SK-N-SH (cell line): Measurements from ENCODE around the gene TAF4. TPM values are rescaled to one million over a fixed set of nuclear protein-coding genes. Genes with fewer than 3 reads are reported as not detected.

Experiments used
- CTCF ChIA-PET: fragments of 300-600, 350-600 bp; formaldehyde crosslinking; extraction: SDS; loops from one replicate; lab custom pipeline; 2021; lab: Yijun Ruan, JAX
- POLR2A ChIA-PET: fragments of 350-600 bp; sonication (Branson Sonifier 250); formaldehyde crosslinking; extraction: SDS; loops from one replicate; lab custom pipeline; 2020; ENCODE audit warnings: antibody characterized with exemption, inconsistent platforms; lab: Yijun Ruan, JAX
- DNase-seq: peaks from one replicate; pipeline ENCODE4 v3.0.0; 2012
- H2AFZ ChIP-seq: fragments of 200-600 bp; sonication (generic); 2 replicates; pipeline ENCODE4 v1.8.1; 2016; ENCODE audit warnings: antibody characterized with exemption, mild to moderate bottlenecking, low read depth
- H3F3A ChIP-seq: fragments of 200-600 bp; sonication (generic); replicated peaks from 2 replicates; pipeline ENCODE3; 2016; ENCODE audit warnings: antibody characterized with exemption, mild to moderate bottlenecking; ENCODE audit not compliant: insufficient read depth
- H3K27ac ChIP-seq, 2 experiments: fragments of 200-500 bp in 1 of 2; fragments of 200-600 bp in 1 of 2; sonication (Bioruptor generic) in 1 of 2; sonication (generic), shearing (Covaris generic) in 1 of 2; 2 replicates each; pipeline versions ENCODE4 v1.5.1 to v1.6.1; 2014 to 2016; ENCODE audit warnings: low read depth in 2 of 2, inconsistent platforms in 1 of 2, low read length in 1 of 2, mild to moderate bottlenecking in 1 of 2, mixed read lengths in 1 of 2
- H3K27me3 ChIP-seq: fragments of 200-600 bp; sonication (generic), shearing (Covaris generic); 2 replicates; pipeline ENCODE4 v1.6.1; 2016; ENCODE audit warnings: mixed run types; ENCODE audit not compliant: insufficient read depth
- H3K36me3 ChIP-seq, 2 experiments: fragments of 200-500 bp in 1 of 2; fragments of 200-600 bp in 1 of 2; sonication (Bioruptor generic) in 1 of 2; sonication (generic) in 1 of 2; replicated peaks in 1 of 2; 2 replicates each; pipeline versions ENCODE3 to v1.5.1; 2014 to 2016; ENCODE audit warnings: low read length in 1 of 2, mild to moderate bottlenecking in 1 of 2; ENCODE audit not compliant: insufficient read depth in 2 of 2, control insufficient read depth in 1 of 2
- H3K4me1 ChIP-seq, 2 experiments: fragments of 200-500 bp in 1 of 2; fragments of 200-600 bp in 1 of 2; sonication (Bioruptor generic) in 1 of 2; sonication (generic), shearing (Covaris generic) in 1 of 2; 2 replicates each; pipeline versions ENCODE4 v1.5.1 to v1.6.1; 2014 to 2016; ENCODE audit warnings: low read depth in 1 of 2, low read length in 1 of 2, mixed run types in 1 of 2; ENCODE audit not compliant: insufficient read depth in 2 of 2, control insufficient read depth in 1 of 2
- H3K4me2 ChIP-seq: fragments of 200-600 bp; sonication (generic), shearing (Covaris generic); 2 replicates; pipeline ENCODE4 v1.6.1; 2017; ENCODE audit warnings: mixed run types
- H3K4me3 ChIP-seq, 2 experiments: fragments of 200-500 bp in 1 of 2; fragments of 200-600 bp in 1 of 2; sonication (Bioruptor generic) in 1 of 2; sonication (generic), shearing (Covaris generic) in 1 of 2; 2 replicates each; pipeline versions ENCODE4 v1.5.1 to v1.8.1; 2014 to 2016; ENCODE audit warnings: low read depth in 2 of 2, inconsistent platforms in 1 of 2, low read length in 1 of 2, mild to moderate bottlenecking in 1 of 2, mixed read lengths in 1 of 2, moderate library complexity in 1 of 2
- H3K79me2 ChIP-seq: fragments of 200-600 bp; sonication (generic); 2 replicates; pipeline ENCODE4 v1.8.1; 2017; ENCODE audit warnings: mild to moderate bottlenecking; ENCODE audit not compliant: insufficient read depth
- H3K9ac ChIP-seq: fragments of 200-600 bp; sonication (generic); 2 replicates; pipeline ENCODE4 v1.6.1; 2017; ENCODE audit warnings: mixed run types
- H3K9me2 ChIP-seq: fragments of 200-600 bp; sonication (generic); 2 replicates; pipeline ENCODE4 v1.6.1; 2017; ENCODE audit warnings: mixed run types
- H3K9me3 ChIP-seq: fragments of 200-600 bp; sonication (generic); 2 replicates; pipeline ENCODE4 v1.6.1; 2017; ENCODE audit warnings: mixed run types, mild to moderate bottlenecking, moderate library complexity
- H4K20me1 ChIP-seq: fragments of 200-600 bp; sonication (generic); 2 replicates; pipeline ENCODE4 v1.6.1; 2017; ENCODE audit warnings: mild to moderate bottlenecking, mixed run types; ENCODE audit not compliant: insufficient read depth
- EP300 ChIP-seq, 2 experiments: IDR thresholded peaks; 2 replicates each; pipeline versions ENCODE4 v1.4.0 to v1.6.1; 2012; ENCODE audit warnings: borderline replicate concordance in 1 of 2, low read depth in 1 of 2, low read length in 1 of 2
- EZH2phosphoT487 ChIP-seq: fragments of 200-600 bp; sonication (generic); IDR thresholded peaks from 2 replicates; pipeline ENCODE4 v1.6.1; 2017; ENCODE audit warnings: low read depth, mixed run types, mild to moderate bottlenecking, antibody characterized with exemption, moderate library complexity, borderline replicate concordance
- FOXM1 ChIP-seq: IDR thresholded peaks from 2 replicates; pipeline ENCODE4 v1.4.0; 2012; ENCODE audit warnings: low read depth, mild to moderate bottlenecking
- GABPA ChIP-seq: IDR thresholded peaks from 2 replicates; pipeline ENCODE4 v1.4.0; 2012; ENCODE audit warnings: low read depth, mild to moderate bottlenecking
- MEF2A ChIP-seq: IDR thresholded peaks from 2 replicates; pipeline ENCODE4 v1.4.0; 2012; ENCODE audit warnings: low read depth, borderline replicate concordance
- POLR2AphosphoS5 ChIP-seq: IDR thresholded peaks from 2 replicates; pipeline ENCODE4 v1.6.1; 2012; ENCODE audit warnings: low read depth, low read length
- RAD21 ChIP-seq: IDR thresholded peaks from 2 replicates; pipeline ENCODE4 v1.6.1; 2012; ENCODE audit warnings: mild to moderate bottlenecking, low read length
- RXRA ChIP-seq: IDR thresholded peaks from 2 replicates; pipeline ENCODE4 v1.4.0; 2012; ENCODE audit warnings: low read depth, mild to moderate bottlenecking, borderline replicate concordance
- WGBS: methylation state at CpG from one replicate; pipeline ENCODE4 v1.1.6; 2017; ENCODE audit warnings: low lambda C conversion rate; 5-methylcytosine and 5-hydroxymethylcytosine counted together
- polyA plus RNA-seq, 3 experiments: library from polyadenylated mRNA; depleted of rRNA; stranded (reverse); fragments of >200 nt; gene quantifications; 2 replicates each; pipeline ENCODE4 v1.2.3, GENCODE V29; 2012
- TF ChIP-seq, protein P1 (sequence below): IDR thresholded peaks from 2 replicates; pipeline ENCODE4 v1.4.0; 2012; ENCODE audit warnings: low read depth, borderline replicate concordance
- TF ChIP-seq, protein P2 (sequence below): fragments of 150-350 bp; IDR thresholded peaks from 2 replicates; pipeline ENCODE4 v1.6.1; 2016; ENCODE audit warnings: mild to moderate bottlenecking, low read depth, low read length
- TF ChIP-seq, protein P3 (sequence below): fragments of 200-600 bp; sonication (generic); IDR thresholded peaks from 2 replicates; pipeline ENCODE4 v1.6.1; 2017; ENCODE audit warnings: antibody characterized with exemption, mild to moderate bottlenecking, moderate library complexity

Gene TAF4
- polyA plus RNA-seq, 1 of the 3 experiments (the other 2 are of a cell fraction) = 4.8 TPM

GRCh38 chr20:62026564-62026856, 39.2 kb downstream of the TAF4 start:
- ChIA-PET POLR2A (interaction anchor here (0.6 to 0.9 kb wide), 2 partner anchors 95 to 125 kb away, joined by 3 to 5 read pairs; no protein-coding TSS in a partner anchor), CTCF (interaction anchor here (1.0 to 4.0 kb wide), 7 partner anchors 9 to 124 kb away, joined by 3 to 20 read pairs (median 4); no protein-coding TSS in a partner anchor)
- WGBS = 100% methylated on average over 10 of the region's 11 CpGs
- Histone ChIP-seq H2AFZ (no peak overlapping the region), H3K4me1 (peaks cover 0 to 59% of the 10 kb centered on the region in 2 experiments; a peak in 1 of 4 replicates), H3K79me2 (peaks cover 89% of the 10 kb centered on the region), H3K4me3 (no peak overlapping the region), H3K27me3 (no peaks in the 10 kb centered on the region), H3K4me2 (no peak overlapping the region), H3K9me3 (no peaks in the 10 kb centered on the region), H3F3A (no peaks in the 10 kb centered on the region), H4K20me1 (peaks cover 89% of the 10 kb centered on the region), H3K36me3 (no peaks in the 10 kb centered on the region), H3K27ac (no peak overlapping the region), H3K9ac (no peak overlapping the region), H3K9me2 (no peaks in the 10 kb centered on the region)
- no peak for TF ChIP-seq GABPA
- TF ChIP-seq POLR2AphosphoS5 = no peak
- no peak for TF ChIP-seq MEF2A
- no peak for TF ChIP-seq FOXM1
- TF ChIP-seq, protein P1, sequence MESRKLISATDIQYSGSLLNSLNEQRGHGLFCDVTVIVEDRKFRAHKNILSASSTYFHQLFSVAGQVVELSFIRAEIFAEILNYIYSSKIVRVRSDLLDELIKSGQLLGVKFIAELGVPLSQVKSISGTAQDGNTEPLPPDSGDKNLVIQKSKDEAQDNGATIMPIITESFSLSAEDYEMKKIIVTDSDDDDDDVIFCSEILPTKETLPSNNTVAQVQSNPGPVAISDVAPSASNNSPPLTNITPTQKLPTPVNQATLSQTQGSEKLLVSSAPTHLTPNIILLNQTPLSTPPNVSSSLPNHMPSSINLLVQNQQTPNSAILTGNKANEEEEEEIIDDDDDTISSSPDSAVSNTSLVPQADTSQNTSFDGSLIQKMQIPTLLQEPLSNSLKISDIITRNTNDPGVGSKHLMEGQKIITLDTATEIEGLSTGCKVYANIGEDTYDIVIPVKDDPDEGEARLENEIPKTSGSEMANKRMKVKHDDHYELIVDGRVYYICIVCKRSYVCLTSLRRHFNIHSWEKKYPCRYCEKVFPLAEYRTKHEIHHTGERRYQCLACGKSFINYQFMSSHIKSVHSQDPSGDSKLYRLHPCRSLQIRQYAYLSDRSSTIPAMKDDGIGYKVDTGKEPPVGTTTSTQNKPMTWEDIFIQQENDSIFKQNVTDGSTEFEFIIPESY = no peak
- TF ChIP-seq EZH2phosphoT487 = no peak
- no peak for TF ChIP-seq EP300 (IDR thresholded peaks at IDR 0.05; ENCODE audit: borderline replicate concordance in 1 of 2, low read depth in 1 of 2, low read length in 1 of 2)
- TF ChIP-seq, protein P2, sequence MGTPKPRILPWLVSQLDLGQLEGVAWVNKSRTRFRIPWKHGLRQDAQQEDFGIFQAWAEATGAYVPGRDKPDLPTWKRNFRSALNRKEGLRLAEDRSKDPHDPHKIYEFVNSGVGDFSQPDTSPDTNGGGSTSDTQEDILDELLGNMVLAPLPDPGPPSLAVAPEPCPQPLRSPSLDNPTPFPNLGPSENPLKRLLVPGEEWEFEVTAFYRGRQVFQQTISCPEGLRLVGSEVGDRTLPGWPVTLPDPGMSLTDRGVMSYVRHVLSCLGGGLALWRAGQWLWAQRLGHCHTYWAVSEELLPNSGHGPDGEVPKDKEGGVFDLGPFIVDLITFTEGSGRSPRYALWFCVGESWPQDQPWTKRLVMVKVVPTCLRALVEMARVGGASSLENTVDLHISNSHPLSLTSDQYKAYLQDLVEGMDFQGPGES = no peak
- no peak for DNase-seq

DNA sequence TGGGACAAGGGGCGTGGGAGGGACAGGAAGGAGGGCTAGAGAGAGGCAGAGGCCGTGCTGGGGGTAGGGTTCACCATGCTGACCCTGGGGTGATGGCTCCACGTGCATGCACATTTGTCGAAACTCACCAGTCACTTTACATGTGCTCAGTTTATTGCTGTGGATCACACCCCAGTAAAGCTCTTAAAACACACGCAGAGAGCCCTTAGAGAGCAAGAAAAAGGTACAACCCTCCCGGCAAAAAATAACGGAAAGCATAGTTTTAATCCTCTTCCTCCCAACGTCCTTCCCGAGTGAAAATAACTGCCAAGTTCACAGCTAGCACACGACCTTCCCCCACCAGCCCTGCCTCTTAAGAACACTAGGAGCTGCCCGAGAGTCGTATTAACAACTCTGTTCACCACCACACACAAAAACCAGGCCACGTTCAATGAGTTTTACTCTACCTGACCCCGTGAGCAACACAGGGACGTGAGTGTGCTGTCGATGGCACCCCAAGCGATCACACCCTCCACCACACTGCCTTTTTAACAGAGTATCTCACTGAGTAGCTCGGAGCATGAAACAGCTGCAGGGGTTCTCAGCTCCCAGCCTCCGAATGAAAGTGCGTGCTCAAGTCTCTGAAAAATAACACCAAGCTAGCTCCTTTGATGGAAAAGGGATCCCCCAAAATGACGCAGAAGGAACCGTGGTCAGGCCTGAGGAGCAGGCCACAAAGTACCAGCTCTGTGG, 39.7 kb downstream of the TAF4 start:
- Histone ChIP-seq H3K9ac (no peak overlapping the region), H3K4me3 (no peak overlapping the region), H2AFZ (no peak overlapping the region), H3K9me3 (no peaks in the 10 kb centered on the region), H3K27me3 (no peaks in the 10 kb centered on the region), H3K9me2 (no peaks in the 10 kb centered on the region), H3K27ac (peak overlapping the region in 1 of 2 experiments; percentile 29; a peak in 2 of 4 replicates), H3F3A (no peaks in the 10 kb centered on the region), H4K20me1 (peaks cover 89% of the 10 kb centered on the region), H3K36me3 (no peaks in the 10 kb centered on the region), H3K79me2 (peaks cover 90% of the 10 kb centered on the region), H3K4me2 (no peak overlapping the region), H3K4me1 (peaks cover 0 to 59% of the 10 kb centered on the region in 2 experiments; a peak in 1 of 4 replicates)
- peak; percentile 41 for TF ChIP-seq RAD21
- TF ChIP-seq, protein P3, sequence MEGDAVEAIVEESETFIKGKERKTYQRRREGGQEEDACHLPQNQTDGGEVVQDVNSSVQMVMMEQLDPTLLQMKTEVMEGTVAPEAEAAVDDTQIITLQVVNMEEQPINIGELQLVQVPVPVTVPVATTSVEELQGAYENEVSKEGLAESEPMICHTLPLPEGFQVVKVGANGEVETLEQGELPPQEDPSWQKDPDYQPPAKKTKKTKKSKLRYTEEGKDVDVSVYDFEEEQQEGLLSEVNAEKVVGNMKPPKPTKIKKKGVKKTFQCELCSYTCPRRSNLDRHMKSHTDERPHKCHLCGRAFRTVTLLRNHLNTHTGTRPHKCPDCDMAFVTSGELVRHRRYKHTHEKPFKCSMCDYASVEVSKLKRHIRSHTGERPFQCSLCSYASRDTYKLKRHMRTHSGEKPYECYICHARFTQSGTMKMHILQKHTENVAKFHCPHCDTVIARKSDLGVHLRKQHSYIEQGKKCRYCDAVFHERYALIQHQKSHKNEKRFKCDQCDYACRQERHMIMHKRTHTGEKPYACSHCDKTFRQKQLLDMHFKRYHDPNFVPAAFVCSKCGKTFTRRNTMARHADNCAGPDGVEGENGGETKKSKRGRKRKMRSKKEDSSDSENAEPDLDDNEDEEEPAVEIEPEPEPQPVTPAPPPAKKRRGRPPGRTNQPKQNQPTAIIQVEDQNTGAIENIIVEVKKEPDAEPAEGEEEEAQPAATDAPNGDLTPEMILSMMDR = no peak
- TF ChIP-seq EZH2phosphoT487 = no peak
- no peak for TF ChIP-seq RXRA
- ChIA-PET CTCF (interaction anchor here (1.0 to 4.0 kb wide), 10 partner anchors 8 to 131 kb away, joined by 3 to 20 read pairs (median 4); partner anchors contain the start of gene TAF4), POLR2A (interaction anchor here (0.6 to 0.9 kb wide), 2 partner anchors 96 to 126 kb away, joined by 3 to 5 read pairs; no protein-coding TSS in a partner anchor)
- DNase-seq = peak; percentile 58
- WGBS = 84% methylated on average over 22 of the region's 22 CpGs
